HUES64 (cell line): ENCODE data around the gene PARP1.
A peak's percentile ranks its signal among the peaks of the same experiment; 100 is the strongest.

Experiments used
- H3K27ac ChIP-seq: 2 replicates; pipeline ENCODE4 v1.7.0; 2013; ENCODE audit warnings: low read depth, low read length, inconsistent platforms
- H3K27me3 ChIP-seq: 2 replicates; pipeline ENCODE4 v1.6.1; 2013; ENCODE audit warnings: mild to moderate bottlenecking, low read length; ENCODE audit not compliant: insufficient read depth
- H3K36me3 ChIP-seq: 2 replicates; pipeline ENCODE4 v1.6.1; 2013; ENCODE audit warnings: mild to moderate bottlenecking, low read length; ENCODE audit not compliant: insufficient read depth
- H3K4me1 ChIP-seq: 2 replicates; pipeline ENCODE4 v1.6.1; 2013; ENCODE audit warnings: mild to moderate bottlenecking, low read length, moderate library complexity; ENCODE audit not compliant: insufficient read depth
- H3K4me3 ChIP-seq: 2 replicates; pipeline ENCODE4 v1.5.1; 2013; ENCODE audit warnings: mild to moderate bottlenecking, low read length, moderate library complexity
- H3K9ac ChIP-seq: 2 replicates; pipeline ENCODE4 v1.6.1; 2013; ENCODE audit warnings: mild to moderate bottlenecking, low read depth, low read length
- H3K9me3 ChIP-seq: 2 replicates; pipeline ENCODE4 v1.6.1; 2013; ENCODE audit warnings: low read depth, low read length; ENCODE audit not compliant: insufficient read depth
- WGBS: fragments of 150-250, 120-280 bp; methylation state at CpG from one replicate; pipeline ENCODE4 v1.1.7; 2013; ENCODE audit warnings: missing lambda C conversion rate; 5-methylcytosine and 5-hydroxymethylcytosine counted together

The PARP1 gene

DNA sequence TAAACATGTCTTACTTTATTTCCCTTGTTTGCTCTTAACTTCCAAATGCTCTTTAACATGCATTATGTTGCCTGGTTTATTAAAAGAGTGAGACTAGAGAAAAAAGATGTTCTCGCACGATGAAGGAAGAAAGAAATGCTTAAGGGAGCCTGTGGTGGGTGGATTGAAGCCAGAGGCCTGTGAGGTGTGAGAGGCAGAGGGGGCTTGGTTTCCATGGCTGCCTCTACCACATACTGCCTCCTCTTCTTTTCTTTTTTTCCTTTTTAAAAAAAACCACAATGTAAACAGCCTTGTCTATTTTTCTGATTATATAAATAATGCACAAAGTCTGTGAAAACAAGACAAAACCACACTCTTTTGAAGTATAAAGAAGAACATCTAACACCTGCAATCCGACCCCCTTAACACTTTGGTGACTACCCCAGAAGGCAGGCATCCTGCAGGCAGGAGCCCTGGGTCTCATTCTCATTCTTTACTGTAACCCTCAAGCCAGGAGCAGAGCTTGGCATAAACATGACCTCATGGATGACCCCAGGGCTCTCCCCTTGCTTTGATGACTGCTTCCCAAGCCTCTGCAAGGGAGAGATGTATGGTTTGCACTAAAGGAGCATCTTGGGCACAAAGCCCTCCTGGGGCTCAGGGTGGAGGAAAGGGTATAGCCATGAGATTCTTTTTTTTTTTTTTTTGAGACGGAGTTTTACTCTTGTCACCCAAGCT is 10.1 kb upstream of the PARP1 start:
- no peaks in the 10 kb centered on the region for H3K9me3 ChIP-seq
- H3K36me3 ChIP-seq = no peaks in the 10 kb centered on the region
- no peak overlapping the region; the same call in 1 of the 2 replicates for H3K27ac ChIP-seq
- no peaks in the 10 kb centered on the region for H3K27me3 ChIP-seq
- no peak overlapping the region for H3K9ac ChIP-seq
- H3K4me3 ChIP-seq = no peak overlapping the region
- H3K4me1 ChIP-seq = 0 out of 2 replicates have a peak, but pooled peaks cover 3% of the 10 kb centered on the region
- WGBS = 49% methylated on average over 4 of the region's 4 CpGs

DNA sequence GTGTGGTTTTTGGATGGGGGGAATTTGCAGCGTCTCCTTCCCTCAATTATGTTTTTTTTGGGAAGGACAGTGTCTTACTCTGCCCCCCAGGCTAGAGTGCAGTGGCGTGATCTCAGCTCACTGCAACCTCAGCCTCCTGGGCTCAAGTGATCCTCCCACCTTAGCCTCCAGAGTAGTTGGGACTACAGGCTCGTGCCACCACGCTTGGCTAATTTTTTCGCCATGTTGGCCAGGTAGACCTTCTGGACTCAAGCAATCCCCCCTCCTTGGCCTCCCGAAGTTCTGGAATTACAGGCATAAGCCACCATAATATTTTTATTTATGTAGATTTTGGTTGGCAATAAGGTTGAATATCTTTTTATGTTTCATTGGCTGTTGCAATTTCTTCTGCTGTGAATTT is 9.5 kb upstream of the PARP1 start:
- no peak overlapping the region for H3K9ac ChIP-seq
- H3K4me1 ChIP-seq = 0 out of 2 replicates have a peak, but pooled peaks cover 3% of the 10 kb centered on the region
- no peaks in the 10 kb centered on the region for H3K27me3 ChIP-seq
- H3K27ac ChIP-seq = no peak overlapping the region
- WGBS = 96% methylated on average over 5 of the region's 6 CpGs
- H3K36me3 ChIP-seq = no peaks in the 10 kb centered on the region
- no peak overlapping the region for H3K4me3 ChIP-seq
- no peaks in the 10 kb centered on the region for H3K9me3 ChIP-seq

DNA sequence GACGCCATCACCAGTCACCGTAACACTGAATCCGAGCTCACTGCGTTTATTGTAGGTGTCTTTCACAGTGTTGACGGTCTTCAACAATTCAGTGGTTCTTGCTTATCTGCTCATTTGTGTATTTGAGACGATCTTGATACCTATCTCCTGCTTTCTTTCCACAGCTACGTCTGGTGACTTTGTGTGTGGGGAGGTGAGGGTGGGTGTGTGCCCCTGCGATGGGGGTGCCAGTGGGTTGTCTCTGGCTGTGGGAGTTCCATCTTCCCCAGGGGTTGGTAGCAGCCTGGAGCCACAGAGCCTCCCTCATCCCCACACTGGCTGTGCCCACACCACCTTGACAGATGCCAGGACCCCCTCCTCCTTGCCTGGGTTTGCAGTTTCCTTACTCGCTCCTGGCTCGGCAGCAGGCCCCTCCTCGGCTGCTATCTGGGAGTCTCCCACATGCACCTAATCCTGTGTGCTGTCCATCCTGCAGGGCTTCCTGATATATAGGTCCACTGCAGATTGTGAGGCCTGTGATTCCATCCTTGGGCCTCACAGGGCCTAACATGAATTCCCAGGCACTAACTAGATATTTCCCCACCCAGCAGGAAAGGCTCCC is 6.3 kb upstream of the PARP1 start:
- Histone ChIP-seq H3K9ac (no peak overlapping the region), H3K9me3 (no peaks in the 10 kb centered on the region), H3K27ac (no peak overlapping the region), H3K4me3 (no peak overlapping the region), H3K27me3 (no peaks in the 10 kb centered on the region), H3K4me1 (0 out of 2 replicates have a peak, but pooled peaks cover 3% of the 10 kb centered on the region), H3K36me3 (no peaks in the 10 kb centered on the region)
- 84% methylated on average over 10 of the region's 11 CpGs for WGBS

DNA sequence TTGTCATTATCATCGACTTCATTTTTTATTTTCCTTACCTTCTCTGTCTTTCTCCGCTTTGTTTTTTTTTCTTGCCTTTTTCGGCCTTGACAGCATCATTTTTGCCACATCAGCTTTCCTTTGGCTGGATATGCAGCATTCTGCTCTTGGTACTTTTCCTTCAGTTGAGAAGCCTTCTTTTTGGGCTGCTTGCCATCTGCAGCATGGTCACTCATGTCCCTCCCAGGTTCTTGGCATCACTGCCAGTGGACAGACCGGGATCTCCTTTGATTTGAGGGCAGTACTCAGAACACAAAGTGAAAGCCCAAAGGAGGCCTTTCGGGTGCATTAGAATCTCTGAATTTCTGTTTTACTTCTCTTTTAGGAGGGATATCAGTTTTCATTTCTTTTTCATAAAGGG is 3.7 kb upstream of the PARP1 start:
- Histone ChIP-seq H3K36me3 (no peaks in the 10 kb centered on the region), H3K9ac (no peak overlapping the region), H3K4me1 (no peaks in the 10 kb centered on the region), H3K9me3 (no peaks in the 10 kb centered on the region), H3K27me3 (no peaks in the 10 kb centered on the region), H3K27ac (no peak overlapping the region), H3K4me3 (no peak overlapping the region)
- WGBS = 86% methylated on average over 5 of the region's 5 CpGs

DNA sequence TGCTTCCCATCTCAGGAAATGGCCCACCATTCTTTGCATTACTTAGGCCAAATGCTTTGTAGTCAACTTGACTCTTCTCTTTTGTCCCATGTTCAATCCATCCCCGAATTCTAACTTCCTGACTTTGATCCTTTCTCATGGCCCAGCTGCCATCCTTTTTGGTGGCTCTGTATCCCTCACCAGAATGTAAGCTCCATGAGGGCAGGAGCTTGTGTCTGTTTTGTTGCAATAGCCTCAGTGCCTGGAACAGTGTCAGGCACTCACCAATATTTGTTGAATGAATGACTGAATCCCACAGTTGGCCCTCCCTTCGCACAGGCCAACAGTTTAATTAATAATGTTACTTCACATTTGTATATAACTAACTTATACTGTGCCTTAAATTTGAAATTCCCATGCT is 3.1 kb upstream of the PARP1 start:
- Histone ChIP-seq H3K9me3 (no peaks in the 10 kb centered on the region), H3K4me3 (no peak overlapping the region), H3K27me3 (no peaks in the 10 kb centered on the region), H3K36me3 (no peaks in the 10 kb centered on the region), H3K27ac (no peak overlapping the region), H3K4me1 (no peaks in the 10 kb centered on the region), H3K9ac (no peak overlapping the region)
- WGBS = 99% methylated on average over 2 of the region's 2 CpGs

DNA sequence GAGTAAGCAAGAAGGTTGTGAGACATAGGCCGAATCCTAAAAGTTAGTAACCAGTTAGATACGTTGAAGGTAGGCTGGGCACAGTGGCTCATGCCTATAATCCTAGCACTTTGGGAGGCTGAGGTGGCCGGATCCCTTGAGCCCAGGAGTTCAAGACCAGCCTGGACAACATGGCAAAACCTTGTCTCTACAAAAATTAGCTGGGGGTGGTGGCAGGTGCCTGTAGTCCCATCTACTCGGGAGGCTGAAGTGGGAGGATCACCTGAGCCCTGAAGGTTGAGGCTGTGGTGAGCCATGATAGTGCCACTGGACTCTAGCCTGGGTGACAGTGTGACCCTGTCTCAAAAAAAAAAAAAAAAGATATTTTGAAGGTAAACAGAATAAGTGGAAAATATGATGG is 1.5 kb upstream of the PARP1 start:
- Histone ChIP-seq H3K36me3 (no peaks in the 10 kb centered on the region), H3K4me3 (no peak overlapping the region), H3K27ac (no peak overlapping the region), H3K9me3 (no peaks in the 10 kb centered on the region), H3K27me3 (no peaks in the 10 kb centered on the region), H3K9ac (no peak overlapping the region), H3K4me1 (peaks cover 4% of the 10 kb centered on the region)
- WGBS = 94% methylated on average over 4 of the region's 4 CpGs

DNA sequence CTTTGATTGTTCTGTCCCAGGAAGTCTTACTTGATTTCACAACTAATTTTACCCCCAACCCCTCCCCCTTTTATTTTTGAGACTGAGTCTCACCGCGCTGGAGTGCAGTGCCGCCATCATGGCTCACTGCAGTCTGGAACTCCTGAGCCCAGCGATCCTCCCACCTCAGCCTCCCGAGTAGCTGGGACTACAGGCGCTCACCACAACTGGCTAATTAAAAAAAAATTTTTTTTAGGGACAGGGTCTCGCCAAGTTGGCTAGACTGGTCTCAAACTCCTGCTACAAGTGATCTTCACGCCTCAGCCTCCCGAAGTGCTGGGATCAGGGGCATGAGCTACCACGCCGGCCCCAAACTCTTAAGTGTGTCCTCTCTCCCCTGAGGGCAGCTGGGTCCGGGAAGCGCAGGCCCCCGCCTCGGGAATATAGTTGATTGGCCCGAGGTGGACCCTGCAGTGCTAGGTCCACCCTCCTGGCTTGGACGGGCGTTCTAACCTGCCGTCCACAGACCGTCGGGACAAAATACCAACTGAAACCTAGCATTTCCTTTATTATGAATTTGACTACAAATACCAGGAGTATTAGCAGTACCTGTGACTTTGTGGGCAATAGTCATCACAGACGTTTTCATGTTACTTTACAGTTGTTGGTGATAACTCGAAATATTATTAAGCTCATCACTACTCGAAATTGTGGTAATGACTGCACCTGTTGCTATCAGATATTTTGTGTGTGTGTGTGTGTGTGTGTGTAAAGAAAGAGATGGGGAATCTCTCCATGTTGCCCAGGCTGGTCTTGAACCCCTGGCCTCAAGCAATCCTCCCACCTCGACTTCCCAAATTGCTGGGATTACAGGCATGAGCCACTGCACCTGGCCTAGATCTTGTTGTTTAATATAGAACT is 642 bp upstream of the PARP1 start:
- peak overlapping the region; percentile 97 for H3K4me3 ChIP-seq
- peaks cover 12% of the 10 kb centered on the region for H3K4me1 ChIP-seq
- H3K27me3 ChIP-seq = no peaks in the 10 kb centered on the region
- no peaks in the 10 kb centered on the region for H3K36me3 ChIP-seq
- no peak overlapping the region for H3K9ac ChIP-seq
- peak overlapping the region; percentile 45; the same call in 1 of the 2 replicates for H3K27ac ChIP-seq
- H3K9me3 ChIP-seq = no peaks in the 10 kb centered on the region
- WGBS = 70% methylated on average over 25 of the region's 25 CpGs

DNA sequence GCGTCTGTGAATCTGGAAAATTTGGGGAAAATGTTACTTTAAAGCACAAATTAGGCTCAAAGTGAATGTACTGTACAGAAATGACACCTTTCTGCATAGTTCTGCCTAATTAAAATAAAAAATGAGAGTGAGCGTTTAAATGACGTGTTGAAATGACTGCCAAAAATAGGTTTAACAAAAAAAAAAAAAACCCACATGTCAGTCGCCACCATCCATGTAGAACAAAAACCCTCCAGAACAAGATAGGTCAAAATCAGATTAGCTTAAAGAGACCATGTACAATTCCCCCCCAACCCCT is 745 bp downstream of the PARP1 start:
- Histone ChIP-seq H3K27ac (peak overlapping the region; percentile 85; the same call in 1 of the 2 replicates), H3K9me3 (no peaks in the 10 kb centered on the region), H3K4me3 (peak overlapping the region; percentile 97), H3K27me3 (no peaks in the 10 kb centered on the region), H3K36me3 (peaks cover 9% of the 10 kb centered on the region), H3K4me1 (peaks cover 22% of the 10 kb centered on the region), H3K9ac (peak overlapping the region; percentile 93)
- WGBS = 0% methylated on average over 2 of the region's 4 CpGs

DNA sequence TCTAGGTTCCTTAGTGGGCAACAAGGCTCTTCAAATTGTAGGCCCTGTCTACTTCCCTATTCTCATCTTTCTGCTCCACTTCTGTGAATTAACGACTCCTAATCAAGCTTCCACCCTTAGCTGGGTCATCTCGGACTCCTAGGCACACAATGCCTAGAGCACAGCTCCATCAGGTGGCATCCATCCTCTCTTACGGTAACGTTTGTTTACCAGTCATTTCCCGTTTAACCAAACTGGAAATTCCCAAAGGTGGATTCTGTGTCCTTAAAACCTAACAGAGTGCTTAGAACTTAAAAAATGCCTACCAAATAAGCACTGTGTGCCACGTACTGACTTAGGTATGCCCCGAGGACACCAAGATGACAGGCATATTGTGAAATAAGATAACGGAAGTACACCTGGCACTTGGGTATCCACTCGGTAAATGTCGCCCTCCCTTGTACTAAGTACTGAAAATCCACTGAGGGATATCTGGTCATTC is 1.5 kb downstream of the PARP1 start:
- Histone ChIP-seq H3K27me3 (no peaks in the 10 kb centered on the region), H3K27ac (peak overlapping the region; percentile 92)
- WGBS = 6% methylated on average over 10 of the region's 10 CpGs

DNA sequence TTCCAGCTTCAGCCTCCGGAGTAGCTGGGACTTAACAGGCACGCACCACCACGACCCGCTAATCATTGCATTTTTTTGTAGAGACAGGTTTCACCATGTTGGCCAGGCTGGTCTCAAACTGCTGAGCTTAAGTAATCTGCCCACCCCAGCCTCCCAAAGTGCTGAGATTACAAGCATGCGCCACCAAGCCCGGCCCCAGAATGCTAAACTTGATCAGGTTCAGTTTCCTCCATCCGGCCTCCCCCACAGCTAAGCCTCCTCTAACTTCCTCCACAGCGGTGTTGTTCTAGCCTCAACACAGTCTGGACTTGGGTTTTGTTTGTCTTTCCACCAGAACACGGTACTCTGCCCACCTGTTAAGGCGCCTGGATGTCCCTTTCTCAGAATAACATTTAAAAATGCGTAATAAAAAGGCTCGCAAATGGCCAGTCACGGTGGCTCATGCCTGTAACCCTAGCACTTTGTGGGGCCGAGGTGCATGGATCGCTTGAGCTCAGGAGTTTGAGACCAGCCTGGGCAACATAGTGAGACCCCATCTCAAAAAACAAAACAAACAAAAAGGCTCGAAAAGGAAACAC is 2.4 kb downstream of the PARP1 start:
- Histone ChIP-seq H3K27me3 (no peaks in the 10 kb centered on the region), H3K9ac (peak overlapping the region; percentile 93), H3K9me3 (no peaks in the 10 kb centered on the region), H3K4me3 (peak overlapping the region; percentile 97), H3K27ac (peak overlapping the region; percentile 92), H3K4me1 (peaks cover 22% of the 10 kb centered on the region), H3K36me3 (peaks cover 26% of the 10 kb centered on the region)
- WGBS = 15% methylated on average over 15 of the region's 16 CpGs

More for the DNA sequence above, 1.5 kb downstream of the PARP1 start:
- Histone ChIP-seq H3K9me3 (no peaks in the 10 kb centered on the region), H3K9ac (peak overlapping the region; percentile 93), H3K36me3 (peaks cover 16% of the 10 kb centered on the region), H3K4me3 (peak overlapping the region; percentile 97), H3K4me1 (peaks cover 22% of the 10 kb centered on the region)

DNA sequence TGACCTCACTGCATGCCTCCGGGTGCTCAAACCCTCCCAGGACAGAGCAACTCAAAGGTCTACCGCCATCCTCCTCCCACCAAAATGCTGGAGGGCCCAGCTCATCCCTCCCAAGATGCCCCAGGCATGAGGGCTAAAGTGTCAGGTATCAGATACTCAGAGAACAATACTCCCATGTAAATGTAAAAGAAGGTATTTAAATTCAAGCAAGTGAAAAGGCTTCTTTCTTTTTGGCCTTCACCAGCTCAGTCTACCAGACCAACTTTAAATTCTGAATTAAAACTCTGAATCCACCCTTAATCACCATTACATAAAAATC is 3.0 kb downstream of the PARP1 start:
- Histone ChIP-seq H3K27ac (peak overlapping the region; percentile 92), H3K4me3 (peak overlapping the region; percentile 97), H3K27me3 (no peaks in the 10 kb centered on the region), H3K4me1 (peaks cover 22% of the 10 kb centered on the region), H3K9me3 (no peaks in the 10 kb centered on the region), H3K9ac (peak overlapping the region; percentile 93), H3K36me3 (peaks cover 32% of the 10 kb centered on the region)
- 4% methylated on average over 2 of the region's 2 CpGs for WGBS
